Thyroid gland (tissue), 4 donors: ENCODE results near the gene MYBBP1A. TPM values are rescaled to one million over a fixed set of nuclear protein-coding genes. Genes with fewer than 3 reads are reported as not detected.

Source experiments
- DNase-seq, 2 donors: peaks; one replicate each; pipeline ENCODE4 v3.0.0-alpha.2; 2019
- H3K27ac ChIP-seq, 3 donors: fragments of 200-600 bp; sonication (generic); 1 replicate in 2 of 3; 2 replicates in 1 of 3; pipeline ENCODE4 v1.5.1; 2016 to 2019; ENCODE audit warnings: mild to moderate bottlenecking in 1 of 3, moderate library complexity in 1 of 3
- H3K27me3 ChIP-seq: fragments of 200-600 bp; sonication (generic); one replicate; pipeline ENCODE4 v1.5.1; 2019
- H3K36me3 ChIP-seq, 2 donors: fragments of 200-600 bp; sonication (generic); one replicate each; pipeline ENCODE4 v1.5.1; 2016 to 2019
- H3K4me1 ChIP-seq, 2 donors: fragments of 200-600 bp; sonication (generic); one replicate each; pipeline ENCODE4 v1.5.1; 2017 to 2019
- H3K4me3 ChIP-seq, 3 donors: fragments of 200-600 bp; sonication (generic); replicated peaks in 1 of 3; 1 replicate in 2 of 3; 2 replicates in 1 of 3; pipeline ENCODE4 v1.5.1; 2016; ENCODE audit warnings: mild to moderate bottlenecking in 1 of 3
- H3K9me3 ChIP-seq: fragments of 200-600 bp; sonication (generic); one replicate; pipeline ENCODE4 v1.5.1; 2017
- CTCF ChIP-seq, 6 experiments: fragments of 200-600 bp in 3 of 6; fragments of 450-650 bp in 3 of 6; sonication (generic) in 3 of 6; IDR thresholded peaks; one replicate each; pipeline ENCODE4 v1.5.1; 2016 to 2019; ENCODE audit warnings: antibody characterized with exemption in 6 of 6, mild to moderate bottlenecking in 2 of 6, inconsistent platforms in 1 of 6, moderate library complexity in 1 of 6
- POLR2A ChIP-seq, 2 donors: fragments of 450-650 bp; IDR thresholded peaks; one replicate each; pipeline ENCODE4 v1.6.1; 2017; ENCODE audit warnings: antibody characterized with exemption in 2 of 2, mild to moderate bottlenecking in 2 of 2, moderate library complexity in 1 of 2
- WGBS, 2 donors: methylation state at CpG; one replicate each; pipeline ENCODE4 v1.1.5; 2017; 5-methylcytosine and 5-hydroxymethylcytosine counted together
- intact Hi-C: fragments of 100-400 bp; cut with DNase I; formaldehyde crosslinking; loops from one replicate; pipeline ENCODE4 v1.15.1; 2023
- total RNA-seq, 4 donors: library from RNA; depleted of rRNA; stranded (reverse); fragments of >200 nt; gene quantifications; one replicate each; pipeline ENCODE4 v1.2.3, GENCODE V29; 2016

Gene MYBBP1A
- total RNA-seq, 4 donors from 2014 or later = 23.5 to 50.2 (median 37.6) TPM

- Histone ChIP-seq H3K4me3 (no peak overlapping the region), H3K27ac (no peak overlapping the region), H3K4me1 (peaks cover 15 to 50% of the 10 kb centered on the region in 2 donors), H3K9me3 (no peaks in the 10 kb centered on the region), H3K27me3 (no peaks in the 10 kb centered on the region), H3K36me3 (no peaks in the 10 kb centered on the region)
- 69 to 75% methylated on average over 12 of the region's 12 CpGs for WGBS, 2 donors
- intact Hi-C loops = no loop called here
- DNase-seq = no peak
- no peak for TF ChIP-seq POLR2A (IDR thresholded peaks at IDR 0.05)
- no peak for TF ChIP-seq CTCF (IDR thresholded peaks at IDR 0.05)
Observed at GRCh38 chr17:4527566-4528125, 27.5 kb downstream of the MYBBP1A start.

DNA sequence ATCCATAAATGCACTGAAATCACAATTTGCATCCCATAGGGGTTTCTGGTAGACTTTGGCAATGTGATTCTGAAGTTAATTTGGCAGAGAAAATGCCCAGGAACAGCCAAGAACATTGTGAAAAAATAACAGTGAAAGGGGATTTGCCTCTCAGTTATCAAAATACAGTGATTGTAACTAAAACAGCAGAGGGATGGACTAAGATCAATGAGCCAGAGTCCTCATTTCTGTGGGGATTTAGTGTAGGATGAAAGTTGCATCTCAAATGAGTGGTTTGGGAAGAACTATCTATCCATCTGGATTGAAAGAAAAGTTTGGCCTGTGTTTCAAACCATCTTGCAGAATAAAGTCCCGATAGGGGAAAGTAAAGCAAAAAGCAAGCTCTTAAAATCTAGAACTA is 28.1 kb downstream of the MYBBP1A start:
- Histone ChIP-seq H3K36me3 (no peaks in the 10 kb centered on the region), H3K27me3 (no peaks in the 10 kb centered on the region), H3K9me3 (no peaks in the 10 kb centered on the region), H3K4me3 (no peak overlapping the region), H3K27ac (no peak overlapping the region), H3K4me1 (peaks cover 15 to 55% of the 10 kb centered on the region in 2 donors)
- TF ChIP-seq POLR2A (IDR thresholded peaks at IDR 0.05) (no peak), CTCF (IDR thresholded peaks at IDR 0.05) (no peak)
- WGBS, 2 donors = 33 to 53% methylated on average over 1 of the region's 1 CpG
- intact Hi-C loops = no loop called here
- no peak for DNase-seq

- DNase-seq = no peak
- peaks cover 25 to 65% of the 10 kb centered on the region in 2 donors for H3K4me1 ChIP-seq
- H3K36me3 ChIP-seq = no peaks in the 10 kb centered on the region
- no peaks in the 10 kb centered on the region for H3K9me3 ChIP-seq
- no peaks in the 10 kb centered on the region for H3K27me3 ChIP-seq
- WGBS, 2 donors = 84% methylated on average over 11 of the region's 11 CpGs
- no peak overlapping the region for H3K27ac ChIP-seq
- no peak overlapping the region for H3K4me3 ChIP-seq
- no peak for TF ChIP-seq CTCF (IDR thresholded peaks at IDR 0.05)
- TF ChIP-seq POLR2A (IDR thresholded peaks at IDR 0.05) = no peak
- intact Hi-C loops = no loop called here
Observed at GRCh38 chr17:4525691-4526397, 29.3 kb downstream of the MYBBP1A start.

DNA sequence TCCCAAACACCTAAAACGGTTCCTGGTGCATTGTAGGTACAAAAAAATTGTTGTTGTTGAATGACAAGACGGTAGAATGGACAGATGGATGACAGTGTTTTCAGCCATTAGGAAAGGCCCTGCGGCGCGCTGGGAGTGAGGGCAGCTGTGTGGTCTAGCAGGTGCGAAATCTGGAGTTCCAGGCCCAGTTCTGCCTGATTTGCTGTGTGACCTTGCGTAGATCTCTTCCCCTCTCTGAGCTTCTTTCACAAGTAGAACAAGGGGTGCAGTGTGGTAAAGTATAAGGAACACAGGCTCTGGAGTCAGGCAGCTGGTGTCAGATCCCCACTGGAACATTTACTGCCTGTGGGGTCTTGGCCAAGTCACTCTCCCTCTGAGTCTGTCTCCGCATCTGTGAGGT is 31.2 kb downstream of the MYBBP1A start:
- no peak overlapping the region for H3K4me3 ChIP-seq
- no peak overlapping the region for H3K27ac ChIP-seq
- no peaks in the 10 kb centered on the region for H3K27me3 ChIP-seq
- no peaks in the 10 kb centered on the region for H3K9me3 ChIP-seq
- intact Hi-C loops = no loop called here
- H3K36me3 ChIP-seq = no peaks in the 10 kb centered on the region
- TF ChIP-seq POLR2A (IDR thresholded peaks at IDR 0.05) (no peak), CTCF (IDR thresholded peaks at IDR 0.05) (no peak)
- WGBS, 2 donors = 79 to 90% methylated on average over 8 of the region's 8 CpGs
- H3K4me1 ChIP-seq = peaks cover 40 to 67% of the 10 kb centered on the region in 2 donors
- DNase-seq = no peak

DNA sequence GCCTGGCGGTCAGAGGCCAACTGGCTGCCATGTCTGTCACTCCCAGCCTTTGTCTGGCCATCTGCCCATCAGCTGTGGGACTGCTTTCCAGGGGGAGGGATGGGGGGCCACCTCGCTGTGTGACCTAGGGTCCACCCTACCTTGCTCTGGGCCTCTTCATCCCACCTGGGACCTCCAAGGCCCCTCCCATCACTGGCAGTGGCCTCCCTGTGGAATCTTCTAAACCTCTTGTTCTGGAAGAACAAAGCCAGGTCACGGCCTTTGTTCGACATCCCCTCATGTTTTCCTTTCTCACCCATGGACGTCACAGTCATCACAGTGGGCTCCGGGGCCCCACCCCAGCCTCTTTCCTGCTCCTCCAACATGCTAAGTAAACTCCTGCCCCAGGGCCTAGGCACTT is 32.5 kb downstream of the MYBBP1A start:
- intact Hi-C loops = no loop called here
- H3K9me3 ChIP-seq = no peaks in the 10 kb centered on the region
- WGBS, 2 donors = 67 to 80% methylated on average over 6 of the region's 6 CpGs
- peaks cover 43 to 62% of the 10 kb centered on the region in 2 donors for H3K4me1 ChIP-seq
- no peak for DNase-seq
- no peaks in the 10 kb centered on the region for H3K36me3 ChIP-seq
- no peak overlapping the region for H3K4me3 ChIP-seq
- H3K27me3 ChIP-seq = no peaks in the 10 kb centered on the region
- no peak for TF ChIP-seq POLR2A (IDR thresholded peaks at IDR 0.05)
- no peak for TF ChIP-seq CTCF (IDR thresholded peaks at IDR 0.05)
- H3K27ac ChIP-seq = peak overlapping the region in 2 of 3 donors; percentile 68 to 82
